HG03575 (cell line): Measurements from ENCODE around the gene FBXO9.

ENCODE experiments used
- ATAC-seq: cut with Tn5 transposase; IDR thresholded peaks from one replicate; pipeline ENCODE4 v1.9.1; 2021; ENCODE audit not compliant: unreplicated experiment, insufficient number of reproducible peaks, low FRiP score; ENCODE audit errors: extremely low read depth

Gene FBXO9

DNA sequence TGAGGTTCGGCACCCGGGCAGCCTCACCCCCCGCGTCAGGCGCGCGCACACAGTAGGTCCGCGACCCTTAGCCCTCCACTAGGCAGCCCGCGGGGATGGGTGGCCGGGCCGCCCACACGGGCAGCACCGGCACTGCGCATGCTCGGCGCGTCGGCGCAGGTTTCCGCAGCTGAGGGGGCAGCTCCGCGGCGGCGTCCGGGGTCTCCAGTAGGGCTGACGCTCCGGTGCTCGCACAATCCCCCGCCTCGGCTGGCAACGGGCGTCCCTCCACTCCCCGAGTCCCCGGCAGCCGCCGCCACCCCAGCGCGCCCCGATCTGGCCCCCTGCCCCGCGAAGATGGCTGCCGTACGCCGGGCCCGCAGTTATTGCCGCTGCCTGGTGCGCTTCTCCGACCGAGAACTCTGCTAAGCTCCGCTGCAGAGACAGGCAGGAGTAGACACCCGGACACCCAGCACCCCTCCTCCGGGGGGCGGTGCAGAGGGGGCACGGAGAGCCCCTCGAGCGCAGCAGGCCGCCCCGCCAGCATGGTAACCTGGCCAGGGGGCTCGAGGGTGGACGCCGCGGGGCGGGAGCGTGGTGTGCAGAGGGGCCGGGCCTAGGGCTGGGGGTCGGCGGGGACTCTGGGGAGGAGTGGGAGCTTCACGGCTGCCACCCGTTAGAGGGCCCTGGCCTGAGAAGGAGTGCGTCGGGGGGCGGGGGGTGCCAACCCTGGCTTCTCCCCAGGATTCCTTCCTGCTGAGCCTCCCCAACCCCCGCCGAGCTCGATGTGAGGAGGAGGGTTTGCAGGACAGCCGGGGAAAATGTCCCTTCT is at the start of gene FBXO9:
FBXO9 (plus strand) TSS at position 139 of the 811 bp plus-strand sequence; CDS start at position 525, 386 bp downstream.
- peak; percentile 15 for ATAC-seq

DNA sequence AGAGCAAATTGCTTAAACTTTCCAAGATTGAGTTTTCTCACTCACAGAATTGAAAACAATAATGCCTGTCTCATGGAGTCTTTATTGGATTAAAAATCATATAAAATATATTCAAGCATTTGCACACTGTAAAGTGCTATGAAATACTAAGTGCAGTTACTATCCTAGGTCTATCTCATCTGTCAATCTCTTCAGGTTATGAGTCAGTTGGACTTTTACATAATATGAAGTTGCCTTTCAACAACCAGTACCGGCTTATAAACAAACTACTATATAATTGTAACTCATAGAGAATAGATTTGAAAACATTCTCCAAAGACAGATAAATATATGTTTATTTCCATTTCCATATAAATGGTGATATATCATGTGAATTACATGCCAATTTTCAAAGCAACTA is 49.7 kb upstream of the FBXO9 start:
- no peak for ATAC-seq

DNA sequence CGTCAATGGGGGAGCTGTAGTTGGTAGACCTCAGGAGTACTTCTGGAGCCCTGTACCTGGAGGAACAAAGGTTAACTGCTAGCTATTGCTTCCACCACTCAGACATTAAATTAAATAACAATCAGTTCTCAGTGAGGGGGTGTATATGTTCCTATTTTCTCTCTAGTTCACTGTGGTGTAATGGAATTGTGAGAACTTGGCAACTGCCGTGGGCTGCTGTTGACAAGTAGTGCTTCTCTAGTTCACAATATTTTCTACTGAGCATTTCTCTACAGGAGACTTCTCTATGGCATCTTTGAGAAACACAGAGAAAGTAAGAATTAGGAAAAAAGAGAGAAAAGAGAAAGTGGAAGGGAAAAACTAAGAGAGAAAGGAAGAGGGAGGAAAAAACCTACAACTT is 46.8 kb upstream of the FBXO9 start:
- no peak for ATAC-seq

DNA sequence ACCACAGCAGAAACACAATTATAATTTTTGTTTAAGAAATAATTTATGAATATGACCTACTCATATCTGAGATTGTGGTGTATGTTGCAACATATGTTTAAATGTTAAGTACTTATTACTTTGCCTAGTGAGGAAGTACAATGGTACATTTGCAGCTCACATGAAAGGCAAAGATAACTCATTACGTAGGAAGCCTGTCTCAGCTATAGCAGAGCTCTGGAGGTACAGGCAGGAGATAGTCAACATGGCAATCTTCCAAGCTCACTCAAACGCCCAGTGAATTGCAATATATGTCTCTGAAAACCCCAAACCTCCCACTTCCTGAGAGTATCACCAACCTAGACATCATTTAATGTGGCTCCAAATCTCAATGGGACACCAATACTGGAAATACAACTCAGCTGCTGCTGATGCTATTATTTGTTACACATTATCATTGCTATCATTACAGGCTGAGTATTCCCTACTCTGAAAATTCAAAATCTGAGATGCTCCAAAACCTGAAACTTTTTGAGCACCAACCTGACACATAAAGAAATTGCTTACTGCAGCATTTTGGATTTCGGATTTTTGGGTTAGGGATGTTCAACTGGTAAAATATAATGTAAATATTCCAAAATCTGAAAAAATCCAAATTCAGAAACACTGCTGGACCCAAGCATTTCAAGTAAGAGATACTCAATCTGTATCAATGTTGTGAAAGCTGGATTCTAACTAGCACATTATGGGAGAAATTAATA is 45.0 kb upstream of the FBXO9 start:
- no peak for ATAC-seq

DNA sequence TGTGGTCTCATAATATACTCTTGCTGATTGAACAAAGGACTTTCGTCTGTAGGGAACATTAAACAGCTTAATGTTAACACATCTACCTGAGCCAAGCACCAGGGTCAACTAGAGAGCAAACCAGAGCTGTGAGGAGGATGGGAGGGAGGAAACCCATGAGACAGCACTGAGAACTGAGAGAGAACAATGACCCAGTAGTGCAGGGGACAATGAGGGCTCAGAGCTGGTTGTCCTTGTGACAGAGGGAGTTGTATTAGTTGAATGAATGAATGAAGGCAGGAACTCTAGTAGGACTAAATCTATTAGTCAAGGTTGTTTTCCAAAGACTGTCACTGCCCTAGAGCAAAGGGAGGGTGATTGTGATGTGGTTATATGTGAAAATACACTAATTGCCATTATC is 41.9 kb upstream of the FBXO9 start:
- ATAC-seq = no peak

DNA sequence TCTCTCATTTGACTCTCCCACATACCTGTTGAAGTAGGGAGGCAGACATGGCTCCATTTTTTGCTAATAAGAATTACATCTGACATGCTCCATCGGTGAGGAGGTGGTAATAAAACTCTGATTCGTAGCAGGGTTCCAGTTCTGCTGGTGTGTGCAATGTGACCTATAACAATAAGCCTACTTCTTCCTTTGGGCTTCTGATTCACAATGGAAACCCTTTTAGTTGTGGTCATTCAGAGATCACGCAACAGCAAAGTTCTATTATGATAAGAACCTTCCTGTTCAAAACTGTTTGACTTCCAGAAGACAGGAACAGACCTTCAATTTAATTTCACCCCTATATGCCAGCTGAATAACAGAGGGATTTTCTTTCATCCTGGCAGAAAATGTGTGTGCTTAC is 38.7 kb upstream of the FBXO9 start:
- no peak for ATAC-seq

DNA sequence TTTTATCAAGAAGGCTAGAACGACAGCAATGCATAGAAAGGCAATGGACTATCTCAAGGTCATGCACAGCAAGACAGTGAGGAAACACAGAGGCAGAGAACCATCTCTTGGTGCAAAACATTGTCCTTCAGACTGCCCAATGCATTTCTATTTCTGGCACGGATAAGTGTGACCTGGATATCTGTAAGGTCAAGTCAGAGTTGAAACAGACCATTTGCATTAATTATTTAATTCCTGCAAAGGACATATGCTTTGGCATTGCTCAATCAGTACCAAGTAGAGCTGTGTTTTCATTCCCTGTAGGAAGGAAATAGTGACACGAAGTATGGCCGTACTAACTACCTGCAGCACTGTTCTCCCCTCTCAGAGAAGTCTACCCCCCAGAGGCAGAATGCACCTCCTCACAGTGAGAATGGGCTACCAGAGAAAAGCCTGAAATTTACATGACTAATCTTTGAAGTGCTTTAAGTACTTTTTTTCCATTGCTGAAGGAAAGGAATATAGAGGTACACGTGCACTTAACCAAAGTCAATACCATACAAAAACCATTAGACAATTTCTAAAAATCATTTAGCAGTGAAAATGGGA is 38.0 kb upstream of the FBXO9 start:
- no peak for ATAC-seq

DNA sequence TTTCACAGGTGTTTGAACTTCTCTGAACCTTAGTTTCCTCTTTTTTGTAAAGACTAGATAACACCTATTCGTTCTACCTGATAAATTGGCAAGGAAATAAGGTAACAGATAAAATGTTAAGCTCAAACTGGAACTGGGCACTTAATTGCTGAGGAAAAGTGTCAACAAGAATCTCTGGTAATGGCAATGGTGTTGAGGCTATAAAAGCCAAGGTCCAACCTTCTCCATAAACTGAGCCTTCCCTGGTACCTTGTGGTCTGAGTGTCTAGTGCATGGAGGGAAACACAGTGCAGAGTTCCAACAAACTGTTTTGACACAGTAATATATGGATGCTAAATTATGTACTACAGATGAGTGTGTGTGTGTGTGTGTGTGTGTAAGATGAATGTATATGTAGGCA is 36.7 kb upstream of the FBXO9 start:
- no peak for ATAC-seq

DNA sequence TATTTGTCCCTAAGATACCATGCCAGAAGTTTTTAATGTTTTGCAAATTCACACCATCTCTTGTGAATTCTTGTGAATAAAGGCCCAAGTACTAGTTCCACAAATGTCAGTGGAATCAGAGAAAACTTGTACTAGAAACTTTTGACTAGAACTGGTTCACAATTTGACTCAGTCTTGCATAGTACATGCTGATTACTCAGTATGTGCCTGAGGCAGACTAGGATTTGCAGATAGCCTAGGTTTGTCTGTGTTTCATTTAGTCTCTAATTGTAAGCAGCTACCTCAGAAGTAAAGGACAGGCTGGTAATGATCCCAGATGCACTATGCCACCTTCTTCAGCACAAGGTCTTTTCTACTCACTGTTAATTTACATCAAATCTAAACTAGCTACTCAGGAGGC is 35.9 kb upstream of the FBXO9 start:
- ATAC-seq = no peak

DNA sequence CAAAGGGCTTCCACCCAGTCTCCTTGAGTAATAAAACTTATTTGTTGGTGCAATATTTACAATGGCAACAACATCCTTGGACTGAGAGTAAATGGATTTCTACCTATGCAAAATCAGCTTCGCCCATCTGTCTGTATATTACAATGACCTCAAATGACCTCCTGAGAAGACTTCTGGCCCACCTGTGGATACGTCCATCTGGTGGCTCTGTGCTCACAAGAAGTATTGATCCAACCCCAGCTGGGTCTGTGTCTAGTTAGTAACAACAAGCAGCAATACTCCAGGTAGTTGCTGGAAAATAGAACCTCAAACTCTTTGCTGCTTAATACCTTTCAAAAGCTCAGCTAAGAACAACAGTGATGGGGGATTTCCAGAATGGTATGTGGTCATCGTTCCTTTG is 35.4 kb upstream of the FBXO9 start:
- ATAC-seq = no peak

DNA sequence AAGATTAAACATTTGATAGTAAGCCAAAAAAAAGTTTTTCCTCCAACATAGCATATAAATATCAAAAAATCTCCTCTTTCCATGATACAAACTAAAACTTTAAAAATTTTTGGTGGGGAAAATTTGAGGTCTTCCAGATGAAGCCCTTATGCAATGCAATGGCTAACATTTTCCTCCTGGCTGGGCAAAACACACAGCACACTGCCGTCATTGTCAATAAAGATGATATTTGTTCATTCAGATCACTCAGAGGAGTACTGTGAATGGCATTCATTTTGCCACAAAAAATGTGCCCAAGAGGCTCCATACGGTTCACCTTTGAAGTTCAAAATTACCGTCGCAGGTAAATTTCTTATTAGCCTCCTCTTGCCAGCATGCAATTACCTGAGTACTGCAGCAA is 33.9 kb upstream of the FBXO9 start:
- ATAC-seq = no peak

DNA sequence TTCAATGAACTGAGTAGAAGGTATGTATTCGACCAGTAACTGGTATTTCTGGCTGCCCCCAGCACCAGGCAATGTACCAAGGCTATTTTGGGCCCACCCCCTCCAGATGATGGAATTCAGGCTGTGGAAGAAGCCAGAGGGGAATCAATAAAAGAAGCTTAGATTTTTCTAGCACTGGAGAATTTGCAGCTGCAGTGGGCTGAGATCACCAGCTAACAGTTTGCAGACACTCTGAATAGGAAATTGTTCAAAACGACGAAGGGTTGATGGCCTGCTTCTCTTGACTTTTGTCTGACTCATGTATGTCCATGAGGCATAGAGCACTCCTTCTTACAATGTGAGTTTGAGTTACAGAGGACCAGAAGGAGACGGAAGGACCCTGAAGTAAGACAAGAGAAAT is 32.4 kb upstream of the FBXO9 start:
- no peak for ATAC-seq

DNA sequence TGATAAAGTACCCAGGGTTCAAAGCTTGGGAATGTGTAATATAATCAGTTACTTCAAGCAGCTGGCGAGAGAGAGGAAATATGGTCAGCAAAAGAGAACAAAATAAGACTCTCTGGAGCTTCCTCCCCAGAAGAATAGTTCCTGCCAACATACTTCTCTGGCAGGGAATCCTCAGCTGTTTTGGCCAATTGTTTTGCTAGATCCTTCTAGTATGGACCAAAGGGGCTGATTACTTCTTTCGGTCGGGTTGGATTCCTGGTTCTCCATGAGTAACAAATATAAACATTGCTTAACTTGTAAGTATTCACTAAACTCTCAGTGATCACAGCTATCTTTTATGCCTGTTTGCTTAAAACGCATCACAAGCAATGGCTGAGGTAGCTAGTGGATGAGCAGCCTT is 31.4 kb upstream of the FBXO9 start:
- no peak for ATAC-seq

DNA sequence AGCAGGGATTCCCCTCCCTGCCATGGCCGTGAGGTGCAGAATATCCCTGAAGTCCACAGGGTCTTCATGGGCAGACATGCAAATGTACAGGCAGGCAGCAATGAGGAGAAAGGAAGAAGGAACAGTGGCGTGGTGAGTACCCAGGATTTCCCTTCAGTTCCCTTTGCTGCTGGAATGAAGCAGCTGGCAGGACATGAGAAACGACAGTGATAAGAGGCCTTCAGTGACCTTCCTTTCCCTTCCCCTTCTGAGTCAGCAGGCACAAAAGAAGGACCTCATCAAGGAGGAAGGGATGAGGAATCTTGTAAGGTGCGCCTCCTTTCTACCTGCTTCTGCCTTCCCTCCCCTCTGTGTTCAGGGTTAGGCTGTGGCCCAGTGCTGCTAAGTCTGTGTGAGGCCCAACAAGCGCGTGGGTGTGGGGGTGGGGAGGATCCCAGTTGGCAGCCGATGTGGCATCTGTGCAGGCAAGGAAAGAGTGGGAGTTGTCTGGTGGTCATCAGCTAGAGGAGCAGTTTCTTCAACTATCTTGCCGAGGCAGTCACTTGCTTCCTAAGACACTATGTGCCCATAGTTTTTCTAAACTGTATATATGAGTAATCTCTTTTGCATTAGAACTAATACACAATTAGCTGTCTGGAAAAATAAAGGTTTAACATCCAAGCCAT is 29.5 kb upstream of the FBXO9 start:
- ATAC-seq = no peak

DNA sequence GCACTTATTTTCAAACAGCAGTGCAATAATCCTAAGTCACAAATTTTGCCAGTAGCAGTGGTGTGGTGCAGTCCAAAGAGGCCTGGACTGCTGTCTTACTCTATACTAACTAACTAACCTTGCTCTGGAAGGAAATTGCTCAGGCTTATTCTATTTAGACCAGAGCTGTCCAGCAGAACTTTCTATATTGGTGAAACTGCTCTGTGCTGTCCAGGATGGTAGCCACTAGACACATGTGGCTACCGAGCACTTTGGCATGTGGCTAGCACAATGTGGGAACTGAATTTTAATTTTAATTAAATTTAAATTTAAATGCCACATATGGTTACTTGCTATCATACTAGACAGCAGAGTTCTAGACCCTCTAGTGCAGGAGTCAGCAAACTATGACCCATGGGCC is 27.1 kb upstream of the FBXO9 start:
- ATAC-seq = no peak

DNA sequence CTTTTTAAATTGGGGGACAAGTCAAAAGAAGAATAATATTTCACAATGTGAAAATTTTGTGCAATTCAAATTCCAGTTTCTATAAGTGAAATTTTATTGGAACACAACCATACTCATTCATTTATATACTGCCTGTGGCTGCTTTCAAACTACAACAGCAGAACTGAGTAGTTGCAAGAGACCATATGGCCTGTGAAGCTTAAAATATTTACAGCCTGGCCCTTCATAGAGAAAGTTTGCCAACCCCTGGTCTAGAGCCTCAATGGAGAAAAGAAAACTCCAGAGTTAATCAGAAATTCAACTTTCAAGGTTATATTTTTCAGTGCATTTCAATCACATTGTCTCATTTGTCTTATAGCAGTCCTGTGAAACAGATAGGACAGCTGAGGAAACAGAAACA is 26.6 kb upstream of the FBXO9 start:
- no peak for ATAC-seq

DNA sequence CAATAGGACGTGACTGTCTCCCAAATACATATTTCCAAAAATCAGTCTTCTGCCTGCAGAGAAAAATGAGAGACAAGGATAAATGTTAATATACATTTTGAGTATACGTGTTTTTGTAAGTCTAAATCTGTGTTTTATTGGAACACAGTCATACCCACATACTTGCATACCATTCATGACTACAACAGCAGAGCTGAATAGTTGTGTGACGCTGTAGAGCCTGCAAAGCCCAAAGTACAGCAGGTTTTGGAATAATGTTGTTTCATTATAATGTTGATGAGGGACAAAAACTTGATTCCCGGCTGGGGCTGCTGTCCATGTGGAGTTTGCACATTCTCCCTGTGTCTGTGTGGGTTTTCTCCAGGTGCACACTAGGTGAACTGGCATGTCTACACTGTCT is 23.8 kb upstream of the FBXO9 start:
- ATAC-seq = no peak

DNA sequence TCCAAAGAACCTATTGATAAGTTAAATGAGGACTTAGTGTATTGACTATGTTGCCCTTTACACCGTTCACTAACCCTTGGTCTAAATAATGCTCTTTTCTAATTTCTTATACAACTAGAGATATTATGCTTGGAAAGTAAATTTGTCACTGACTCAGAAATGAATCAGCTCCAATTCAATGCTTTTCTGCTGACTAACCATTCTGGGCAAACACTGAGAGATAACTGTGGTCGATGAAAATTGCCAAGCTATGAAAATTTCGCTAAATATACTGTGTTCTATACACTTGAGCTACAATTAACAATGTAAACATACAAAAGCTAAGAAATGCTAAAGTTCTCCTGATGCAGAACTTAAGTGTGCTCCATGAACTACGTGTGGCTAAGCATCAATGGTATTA is 23.1 kb upstream of the FBXO9 start:
- ATAC-seq = no peak

DNA sequence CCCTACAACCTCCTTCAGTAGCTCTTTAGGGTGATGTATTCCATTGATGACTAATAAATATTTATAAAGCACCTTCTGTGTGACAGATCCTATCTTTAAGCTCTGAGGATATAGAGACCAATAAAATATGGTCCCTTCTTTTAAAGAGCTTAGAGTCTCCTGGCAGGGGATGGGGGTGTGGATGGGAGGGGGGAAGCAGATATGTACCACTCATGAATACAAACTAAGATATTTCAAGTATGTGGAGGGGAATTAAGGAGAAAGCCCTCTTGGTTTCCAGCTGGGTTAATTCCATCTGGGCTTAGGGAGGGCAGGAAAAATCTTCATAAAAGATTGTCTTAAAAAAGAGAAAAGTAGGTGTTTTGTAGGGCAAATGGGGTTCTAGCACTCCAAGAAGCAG is 21.6 kb upstream of the FBXO9 start:
- ATAC-seq = no peak

DNA sequence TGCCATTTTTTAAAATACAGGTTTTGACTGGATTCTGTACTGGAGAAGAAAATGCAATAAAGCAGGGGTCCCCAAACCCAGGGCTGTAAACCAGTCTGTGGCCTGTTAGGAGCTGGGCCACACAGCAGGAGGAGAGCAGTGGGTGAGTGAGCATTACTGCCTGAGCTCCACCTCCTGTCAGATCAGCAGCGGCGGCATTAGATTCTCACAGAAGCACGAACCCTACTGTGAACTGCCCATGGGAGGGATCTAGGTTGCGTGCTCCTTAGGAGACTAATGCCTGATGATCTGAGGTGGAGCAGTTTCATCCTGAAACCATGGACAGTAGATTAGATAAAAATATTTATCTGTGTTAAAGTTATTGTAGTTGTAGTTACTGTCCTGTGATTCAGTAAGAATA is 21.1 kb upstream of the FBXO9 start:
- no peak for ATAC-seq
